ENCODE results near the gene C13orf42. TPM values are rescaled to one million over a fixed set of nuclear protein-coding genes. Genes with fewer than 3 reads are reported as not detected.

C13orf42 gene
- total RNA-seq, 1 experiment from 2014 or later = not detected

DNA sequence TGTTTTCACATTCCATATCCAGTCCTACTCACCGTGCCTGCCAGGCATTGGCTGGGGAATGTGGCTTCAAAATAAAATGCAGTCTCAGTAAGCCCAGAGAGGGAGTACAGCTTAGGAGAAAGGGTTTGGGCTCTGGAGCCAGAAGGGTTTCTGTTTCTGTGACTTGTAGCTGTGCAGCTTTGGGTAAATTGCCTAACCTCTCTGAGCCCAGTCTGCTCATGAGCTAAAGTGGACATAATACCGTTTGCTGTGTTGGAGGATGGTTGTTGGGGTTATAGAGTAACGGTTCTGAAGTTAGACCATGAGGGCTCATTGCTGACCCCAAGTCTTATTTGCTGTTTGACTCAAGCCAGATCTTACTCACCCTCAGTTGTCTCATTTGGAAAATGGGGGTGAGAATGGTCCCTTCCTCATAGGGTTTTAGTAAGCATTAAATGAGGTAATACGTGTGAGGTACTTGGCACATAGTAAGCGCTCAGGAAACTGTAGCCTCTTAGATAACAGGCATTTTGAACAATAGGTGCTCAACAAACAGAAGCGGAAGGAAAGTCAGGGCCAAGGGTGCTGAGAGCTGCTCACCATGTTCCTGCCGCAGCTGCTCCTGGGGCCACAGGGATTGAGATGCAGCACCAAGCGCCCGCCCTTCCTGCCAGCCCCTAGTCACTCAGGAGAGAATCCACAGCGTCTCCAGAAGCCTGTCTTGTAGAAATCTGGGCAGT is 45.5 kb downstream of the C13orf42 start (continued):
- TF ChIP-seq ZBTB33 (IDR thresholded peaks at IDR 0.05; ENCODE audit: extremely low read depth, insufficient replicate concordance, low read length) (no peak), FOSL1 (IDR thresholded peaks at IDR 0.05; ENCODE audit: low read depth) (no peak)

DNA sequence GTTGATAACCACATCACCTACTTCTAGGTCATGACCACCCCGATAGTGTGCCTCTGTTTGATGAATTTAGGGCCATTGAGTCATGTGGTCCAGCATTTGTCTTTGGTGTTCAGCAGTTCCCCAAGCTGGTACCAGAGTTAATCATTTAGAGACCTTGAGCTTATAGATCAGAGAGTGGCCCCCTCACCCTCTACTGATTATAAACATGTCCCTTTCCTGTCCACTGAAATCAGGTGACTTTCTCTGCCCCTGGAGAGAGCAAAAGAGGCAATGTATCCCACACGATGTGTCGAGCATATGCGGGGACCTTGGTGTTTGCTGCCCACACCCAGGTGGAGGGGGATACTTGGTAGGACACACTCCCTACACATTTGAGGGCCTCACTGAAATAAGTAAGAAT is 46.3 kb downstream of the C13orf42 start:
- no peaks in the 10 kb centered on the region for H3K36me3 ChIP-seq (ENCODE audit: control insufficient read depth in 1 of 2, insufficient read depth in 2 of 2, low read length in 2 of 2)
- intact Hi-C loops (cut with micrococcal nuclease) = loop anchor here (10.0 kb wide), 2 partner anchors 530 to 1220 kb away; no protein-coding TSS in a partner anchor
- no TSS peak for BruUV-seq (replicated peaks)
- H4K20me1 ChIP-seq (ENCODE audit: insufficient read depth) = no peaks in the 10 kb centered on the region
- H3K9ac ChIP-seq (ENCODE audit: low read length) = no peak overlapping the region
- H3K79me2 ChIP-seq (ENCODE audit: insufficient read depth, low read length) = no peaks in the 10 kb centered on the region
- H3K4me2 ChIP-seq (ENCODE audit: low read length) = no peak overlapping the region
- no peak for TF ChIP-seq FOSL1 (IDR thresholded peaks at IDR 0.05; ENCODE audit: low read depth)
- TF ChIP-seq, protein P1, sequence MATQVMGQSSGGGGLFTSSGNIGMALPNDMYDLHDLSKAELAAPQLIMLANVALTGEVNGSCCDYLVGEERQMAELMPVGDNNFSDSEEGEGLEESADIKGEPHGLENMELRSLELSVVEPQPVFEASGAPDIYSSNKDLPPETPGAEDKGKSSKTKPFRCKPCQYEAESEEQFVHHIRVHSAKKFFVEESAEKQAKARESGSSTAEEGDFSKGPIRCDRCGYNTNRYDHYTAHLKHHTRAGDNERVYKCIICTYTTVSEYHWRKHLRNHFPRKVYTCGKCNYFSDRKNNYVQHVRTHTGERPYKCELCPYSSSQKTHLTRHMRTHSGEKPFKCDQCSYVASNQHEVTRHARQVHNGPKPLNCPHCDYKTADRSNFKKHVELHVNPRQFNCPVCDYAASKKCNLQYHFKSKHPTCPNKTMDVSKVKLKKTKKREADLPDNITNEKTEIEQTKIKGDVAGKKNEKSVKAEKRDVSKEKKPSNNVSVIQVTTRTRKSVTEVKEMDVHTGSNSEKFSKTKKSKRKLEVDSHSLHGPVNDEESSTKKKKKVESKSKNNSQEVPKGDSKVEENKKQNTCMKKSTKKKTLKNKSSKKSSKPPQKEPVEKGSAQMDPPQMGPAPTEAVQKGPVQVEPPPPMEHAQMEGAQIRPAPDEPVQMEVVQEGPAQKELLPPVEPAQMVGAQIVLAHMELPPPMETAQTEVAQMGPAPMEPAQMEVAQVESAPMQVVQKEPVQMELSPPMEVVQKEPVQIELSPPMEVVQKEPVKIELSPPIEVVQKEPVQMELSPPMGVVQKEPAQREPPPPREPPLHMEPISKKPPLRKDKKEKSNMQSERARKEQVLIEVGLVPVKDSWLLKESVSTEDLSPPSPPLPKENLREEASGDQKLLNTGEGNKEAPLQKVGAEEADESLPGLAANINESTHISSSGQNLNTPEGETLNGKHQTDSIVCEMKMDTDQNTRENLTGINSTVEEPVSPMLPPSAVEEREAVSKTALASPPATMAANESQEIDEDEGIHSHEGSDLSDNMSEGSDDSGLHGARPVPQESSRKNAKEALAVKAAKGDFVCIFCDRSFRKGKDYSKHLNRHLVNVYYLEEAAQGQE (IDR thresholded peaks at IDR 0.05; ENCODE audit: low read depth) = no peak
- TF ChIP-seq ZNF274 (IDR thresholded peaks at IDR 0.05; ENCODE audit: low read depth, low read length) = no peak
- H3K4me3 ChIP-seq (replicated peaks in 1 of 2; ENCODE audit: low read depth in 1 of 2, low read length in 2 of 2) = no peak overlapping the region
- no peak overlapping the region for H3K27ac ChIP-seq (ENCODE audit: low read depth, low read length)
- no peak for ATAC-seq
- ChIA-PET RAD21 (ENCODE audit: low non-redundant PET in 1 of 2, low total read pairs in 2 of 2, uncharacterized antibody in 2 of 2, unreplicated experiment in 2 of 2) (no interaction called here), CTCF (no interaction called here), POLR2A (no interaction called here)
- H3K9me2 ChIP-seq (ENCODE audit: insufficient read depth) = no peaks in the 10 kb centered on the region
- H3K9me3 ChIP-seq (ENCODE audit: control insufficient read depth in 1 of 2, insufficient read depth in 1 of 2, low read depth in 1 of 2, low read length in 2 of 2) = no peaks in the 10 kb centered on the region
- no peak for DNase-seq (ENCODE audit: low read depth, low spot score)
- H3K27me3 ChIP-seq (ENCODE audit: insufficient read depth, low read length) = no peaks in the 10 kb centered on the region
- no peak overlapping the region for H2AFZ ChIP-seq (ENCODE audit: low read depth, low read length, poor library complexity, severe bottlenecking)
- H3K4me1 ChIP-seq (ENCODE audit: control insufficient read depth in 1 of 2, insufficient read depth in 2 of 2, low read length in 2 of 2) = peaks cover 0 to 1% of the 10 kb centered on the region in 2 experiments; a peak in 2 of 4 replicates
